Measurements from ENCODE around the gene ZMAT1.

DNA sequence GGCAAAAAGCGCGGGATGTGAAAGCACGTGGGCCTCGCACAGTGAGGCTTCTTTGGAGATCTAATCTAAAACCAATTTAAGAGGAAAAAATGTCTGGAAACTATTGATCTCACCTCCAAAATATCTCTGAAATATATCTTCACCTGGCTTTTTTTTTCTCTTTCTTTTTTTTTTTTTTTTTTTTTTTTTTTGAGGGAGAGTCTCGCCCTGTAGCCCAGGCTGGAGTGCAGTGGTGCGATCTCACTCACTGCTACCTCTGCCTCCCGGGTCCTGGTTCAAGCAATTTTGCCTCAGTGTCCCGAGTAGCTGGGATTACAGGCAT is 383 bp upstream of the ZMAT1 start:
- no peak for TF ChIP-seq CTCF (IDR thresholded peaks at IDR 0.05)
- TF ChIP-seq POLR2A (IDR thresholded peaks at IDR 0.05): no peak

All from adrenal gland (tissue), 5 donors.